Measurements from ENCODE around the gene SLC12A4.
A peak's percentile ranks its signal among the peaks of the same experiment; 100 is the strongest.
"Not testable (repeated sequence)": the region's sequence is repeated elsewhere in the genome, so short reads cannot be mapped to it uniquely, and the experiment has no call there.

The SLC12A4 gene

GRCh38 chr16:67926181-67926750 lies 42.2 kb downstream of the SLC12A4 start:
- no peak for DNase-seq (ENCODE audit: low read depth)

- DNase-seq (ENCODE audit: low read depth): no peak
Measured at GRCh38 chr16:67924140-67924906, 44.1 kb downstream of the SLC12A4 start.

- no peak for DNase-seq (ENCODE audit: low read depth)
Measured at GRCh38 chr16:67923414-67924116, 44.9 kb downstream of the SLC12A4 start.

DNA sequence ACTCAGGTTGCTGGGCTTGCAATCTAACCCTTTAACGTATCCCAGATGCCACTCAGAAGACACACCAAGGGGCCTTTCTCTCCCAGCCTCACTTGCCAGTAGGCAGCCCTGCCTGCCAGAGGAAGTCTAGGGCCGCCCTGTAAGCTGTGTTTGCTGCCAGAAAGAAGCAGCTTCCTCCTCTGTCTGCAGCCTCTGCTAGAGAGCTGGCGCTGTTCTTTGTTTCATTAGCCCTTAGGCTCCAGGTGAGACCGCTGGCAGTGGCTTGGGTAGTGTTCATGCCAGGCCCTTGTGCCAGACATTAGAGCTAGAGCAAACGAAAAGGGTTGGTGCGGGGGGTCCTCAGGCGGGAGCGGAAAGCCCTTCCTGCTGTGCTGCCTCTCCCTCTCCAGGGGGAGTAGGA lies 45.7 kb downstream of the SLC12A4 start:
- no peak for DNase-seq (ENCODE audit: low read depth)

DNA sequence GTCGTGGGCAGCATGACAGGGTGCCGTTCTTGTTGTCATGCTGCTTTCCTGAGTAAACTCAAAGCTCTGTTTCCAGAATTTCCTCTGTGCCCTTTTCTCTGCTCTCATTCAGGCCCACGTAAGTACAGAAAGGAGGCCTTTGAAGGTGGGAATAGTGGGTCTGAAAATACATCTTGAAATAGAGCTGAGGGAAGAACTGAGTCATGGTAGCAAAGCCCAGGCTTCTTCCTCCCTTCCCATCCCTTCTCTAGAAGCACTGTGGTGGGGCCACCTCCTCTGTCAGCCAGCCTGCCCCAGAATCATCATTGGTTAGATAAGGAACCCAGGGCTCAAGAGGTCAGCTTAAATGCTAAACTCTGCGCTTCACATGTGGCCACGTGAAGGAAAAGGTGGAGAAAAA lies 46.2 kb downstream of the SLC12A4 start:
- no peak for DNase-seq (ENCODE audit: low read depth)

DNA sequence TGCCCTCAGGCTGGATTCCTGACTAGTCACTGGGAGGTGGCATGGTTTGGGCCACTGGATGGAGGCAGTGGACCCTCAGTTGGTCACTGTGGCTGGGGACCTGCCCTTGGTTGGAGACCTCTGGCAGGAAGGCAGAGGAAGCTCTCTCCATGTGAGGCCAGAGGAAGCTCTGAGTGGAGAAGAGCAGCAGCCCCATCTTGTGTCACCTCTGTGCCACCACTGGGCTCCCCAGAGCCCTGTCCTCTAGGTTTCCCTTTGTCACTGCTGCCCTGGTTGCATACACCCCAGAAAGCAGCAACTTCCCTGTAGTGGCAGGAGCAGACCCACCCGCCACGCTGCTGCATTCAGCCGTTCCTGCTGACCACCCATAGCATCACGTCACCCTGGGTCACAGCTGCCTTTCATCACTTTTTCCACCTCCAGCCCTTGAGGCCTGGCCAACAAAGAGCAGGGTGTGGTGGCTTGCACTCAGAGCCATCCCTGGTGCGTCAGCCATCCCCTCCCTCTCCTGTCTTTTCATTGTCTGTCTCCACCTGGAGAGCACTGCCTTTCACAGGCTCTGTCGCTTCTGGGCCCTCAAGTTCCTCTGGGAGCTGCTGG lies 48.7 kb downstream of the SLC12A4 start:
- DNase-seq (ENCODE audit: low read depth): no peak

DNA sequence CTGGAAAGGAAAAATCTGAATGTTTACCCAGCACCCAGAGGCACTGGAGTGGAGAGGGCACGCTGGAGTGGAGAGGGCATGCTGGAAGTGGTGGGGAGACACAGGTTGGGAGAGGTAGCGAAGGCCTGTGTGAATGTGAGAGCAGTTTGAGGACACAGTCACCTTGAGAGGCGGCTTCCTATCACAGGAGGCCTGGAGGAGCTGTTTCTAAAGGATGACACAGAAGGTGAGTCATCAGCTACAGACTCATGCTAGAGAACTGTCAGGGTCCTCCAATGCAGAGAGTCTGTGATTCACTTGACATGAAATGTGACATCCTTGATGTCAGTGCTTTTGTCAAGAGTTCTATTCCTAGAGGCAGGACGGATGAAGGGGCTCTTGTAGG lies 50.6 kb downstream of the SLC12A4 start:
- DNase-seq (ENCODE audit: low read depth): no peak

GRCh38 chr16:67917140-67917851 lies 51.1 kb downstream of the SLC12A4 start:
- DNase-seq (ENCODE audit: low read depth): no peak

- no peak for DNase-seq (ENCODE audit: low read depth)
Measured at GRCh38 chr16:67915831-67916723, 52.4 kb downstream of the SLC12A4 start.

- not testable (repeated sequence) for DNase-seq (ENCODE audit: low read depth)
Measured at GRCh38 chr16:67915496-67915769, 53.0 kb downstream of the SLC12A4 start.

DNA sequence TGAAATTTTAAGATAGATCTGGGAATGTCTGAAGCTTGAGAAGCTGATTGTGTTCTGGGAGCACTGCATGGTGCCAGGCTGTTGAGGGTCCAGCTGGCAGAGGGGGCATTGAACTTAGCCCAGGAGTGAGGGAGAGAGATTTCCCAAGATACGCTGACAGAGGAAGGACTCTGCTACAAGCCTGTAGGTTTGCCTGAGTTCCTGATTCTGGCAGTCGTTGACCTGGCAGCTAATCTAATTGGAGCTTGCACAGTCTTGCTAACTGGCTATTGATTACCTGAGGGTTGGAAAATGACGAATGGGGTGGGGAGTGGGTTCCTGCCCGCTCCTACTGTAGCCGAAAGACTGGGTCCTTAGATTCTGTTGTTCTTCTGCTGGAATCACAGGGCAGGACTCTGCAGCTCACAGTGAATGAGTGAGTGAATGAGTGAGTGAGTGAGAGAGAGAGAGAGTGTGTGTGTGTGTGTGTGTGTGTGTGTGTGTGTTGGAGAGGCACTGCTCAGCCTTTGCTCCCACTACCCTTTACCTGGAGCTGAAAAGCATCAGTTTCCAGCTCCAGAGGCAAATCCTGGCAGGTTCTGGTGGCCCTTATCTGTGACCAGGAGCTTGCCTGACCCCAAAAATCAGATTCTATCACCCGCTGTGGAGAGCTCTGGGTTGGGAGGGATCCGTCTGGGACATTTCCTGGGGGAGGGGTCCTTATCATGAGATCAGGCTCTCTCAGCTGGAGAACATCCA lies 53.5 kb downstream of the SLC12A4 start:
- no peak for DNase-seq (ENCODE audit: low read depth)

DNA sequence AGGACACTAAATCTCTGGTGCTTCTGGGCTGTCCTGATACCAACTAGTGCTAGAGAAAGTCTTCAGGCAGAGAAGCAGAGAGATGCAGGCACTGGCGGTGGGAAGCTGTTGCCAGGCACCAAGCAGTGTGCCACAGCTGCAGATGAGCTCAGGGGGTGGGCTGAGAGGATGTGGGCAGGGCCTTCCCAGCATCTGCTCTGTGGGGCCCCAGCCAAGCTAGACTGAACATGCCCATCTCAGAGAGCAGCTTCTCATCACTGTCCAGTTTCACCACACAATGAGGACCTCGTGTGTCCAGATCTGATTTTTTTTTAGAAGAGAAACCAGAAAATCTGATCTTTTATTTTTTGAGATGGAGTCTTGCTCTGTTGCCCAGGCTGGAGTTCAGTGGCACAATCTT lies 58.3 kb downstream of the SLC12A4 start:
- DNase-seq (ENCODE audit: low read depth): peak; percentile 67

DNA sequence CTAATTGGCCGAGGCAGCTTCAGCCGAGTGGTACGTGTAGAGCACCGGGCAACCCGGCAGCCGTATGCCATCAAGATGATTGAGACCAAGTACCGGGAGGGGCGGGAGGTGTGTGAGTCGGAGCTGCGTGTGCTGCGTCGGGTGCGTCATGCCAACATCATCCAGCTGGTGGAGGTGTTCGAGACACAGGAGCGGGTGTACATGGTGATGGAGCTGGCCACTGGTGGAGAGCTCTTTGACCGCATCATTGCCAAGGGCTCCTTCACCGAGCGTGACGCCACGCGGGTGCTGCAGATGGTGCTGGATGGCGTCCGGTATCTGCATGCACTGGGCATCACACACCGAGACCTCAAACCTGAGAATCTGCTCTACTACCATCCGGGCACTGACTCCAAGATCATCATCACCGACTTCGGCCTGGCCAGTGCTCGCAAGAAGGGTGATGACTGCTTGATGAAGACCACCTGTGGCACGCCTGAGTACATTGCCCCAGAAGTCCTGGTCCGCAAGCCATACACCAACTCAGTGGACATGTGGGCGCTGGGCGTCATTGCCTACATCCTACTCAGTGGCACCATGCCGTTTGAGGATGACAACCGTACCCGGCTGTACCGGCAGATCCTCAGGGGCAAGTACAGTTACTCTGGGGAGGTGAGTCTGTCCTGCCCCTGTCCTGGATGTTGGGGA lies 59.2 kb downstream of the SLC12A4 start:
- no peak for DNase-seq (ENCODE audit: low read depth)

DNA sequence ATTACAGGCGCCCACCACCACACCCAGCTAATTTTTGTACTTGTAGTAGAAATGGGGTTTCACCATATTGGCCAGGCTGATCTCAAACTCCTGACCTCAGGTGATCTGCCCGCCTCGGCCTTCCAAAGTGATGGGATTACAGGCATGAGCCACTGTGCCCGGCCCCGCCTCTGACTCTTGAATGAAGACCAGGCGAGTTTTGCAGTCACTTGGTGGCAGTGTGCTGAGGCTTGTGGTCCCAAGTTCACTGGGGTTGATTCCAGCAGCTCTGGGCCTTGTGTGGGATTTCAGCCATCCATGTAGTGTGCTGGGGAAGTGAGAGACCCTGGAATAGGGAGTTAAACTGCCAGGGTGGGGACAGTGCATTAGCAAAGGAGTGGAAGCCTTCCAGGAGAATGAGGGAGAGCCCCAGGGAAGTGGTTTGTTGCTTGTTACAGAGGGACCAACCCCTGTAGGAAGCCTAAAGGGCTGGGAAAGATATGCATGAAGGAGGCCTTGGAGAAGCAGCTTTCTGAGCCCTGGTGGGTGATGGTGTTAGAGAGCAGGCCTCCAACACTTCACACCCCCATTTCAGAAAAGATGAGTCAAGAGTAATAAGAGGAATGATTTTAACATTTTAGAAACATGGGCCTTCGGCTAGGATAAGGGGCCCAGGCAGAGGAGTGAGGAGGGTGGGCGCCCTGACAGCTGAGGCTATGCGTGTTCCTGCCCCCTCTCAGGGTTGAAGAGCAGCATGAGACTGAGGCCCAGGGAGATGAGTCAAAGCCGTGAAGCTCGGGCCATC lies 60.8 kb downstream of the SLC12A4 start:
- no peak for DNase-seq (ENCODE audit: low read depth)

- no peak for DNase-seq (ENCODE audit: low read depth)
Measured at GRCh38 chr16:67902831-67903230, 65.6 kb downstream of the SLC12A4 start.

GRCh38 chr16:67901734-67902133 lies 66.7 kb downstream of the SLC12A4 start:
- no peak for DNase-seq (ENCODE audit: low read depth)

- peak; percentile 29 for DNase-seq (ENCODE audit: low read depth)
Measured at GRCh38 chr16:67897231-67897630, 71.2 kb downstream of the SLC12A4 start.

DNA sequence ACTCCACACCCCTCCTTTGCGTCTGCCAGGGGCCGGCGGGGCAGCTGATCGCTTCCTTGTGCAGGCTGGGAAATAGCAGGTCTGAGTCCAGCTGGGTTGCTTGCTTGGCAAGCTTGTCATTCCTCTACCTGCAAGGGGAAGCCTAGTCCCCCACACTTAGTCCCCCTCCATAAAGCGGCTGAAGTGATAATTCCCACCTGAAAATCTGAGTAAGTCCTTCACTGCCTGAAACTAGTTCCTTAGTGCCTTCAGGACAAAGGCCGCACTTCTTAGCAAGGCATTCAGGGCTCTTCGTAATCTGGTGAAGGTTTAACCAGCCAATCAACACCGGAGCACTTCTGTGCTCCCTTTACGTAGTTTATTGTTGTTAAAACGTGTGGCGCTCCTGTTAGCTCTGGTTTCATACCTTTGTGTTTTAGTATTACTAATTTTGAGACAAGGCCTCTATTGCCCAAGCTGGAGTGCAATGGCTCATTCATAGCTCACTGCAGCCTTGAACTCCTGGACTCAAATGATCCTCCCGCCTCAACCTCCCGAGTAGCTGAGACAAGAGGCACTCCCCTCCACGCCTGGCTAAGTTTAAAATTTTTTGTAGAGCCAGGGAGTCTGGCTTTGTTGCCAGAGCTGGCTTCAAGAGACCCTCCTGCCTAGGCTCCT lies 74.6 kb downstream of the SLC12A4 start:
- DNase-seq (ENCODE audit: low read depth): no peak

All from fibroblast of the conjunctiva (primary cell).